HG02642 (cell line): ENCODE data around the gene ADGRE3.

Experiments
- ATAC-seq: cut with Tn5 transposase; IDR thresholded peaks from one replicate; pipeline ENCODE4 v1.9.1; 2021; ENCODE audit warnings: mild to moderate bottlenecking; ENCODE audit not compliant: unreplicated experiment, poor library complexity

ADGRE3 gene, protein sequence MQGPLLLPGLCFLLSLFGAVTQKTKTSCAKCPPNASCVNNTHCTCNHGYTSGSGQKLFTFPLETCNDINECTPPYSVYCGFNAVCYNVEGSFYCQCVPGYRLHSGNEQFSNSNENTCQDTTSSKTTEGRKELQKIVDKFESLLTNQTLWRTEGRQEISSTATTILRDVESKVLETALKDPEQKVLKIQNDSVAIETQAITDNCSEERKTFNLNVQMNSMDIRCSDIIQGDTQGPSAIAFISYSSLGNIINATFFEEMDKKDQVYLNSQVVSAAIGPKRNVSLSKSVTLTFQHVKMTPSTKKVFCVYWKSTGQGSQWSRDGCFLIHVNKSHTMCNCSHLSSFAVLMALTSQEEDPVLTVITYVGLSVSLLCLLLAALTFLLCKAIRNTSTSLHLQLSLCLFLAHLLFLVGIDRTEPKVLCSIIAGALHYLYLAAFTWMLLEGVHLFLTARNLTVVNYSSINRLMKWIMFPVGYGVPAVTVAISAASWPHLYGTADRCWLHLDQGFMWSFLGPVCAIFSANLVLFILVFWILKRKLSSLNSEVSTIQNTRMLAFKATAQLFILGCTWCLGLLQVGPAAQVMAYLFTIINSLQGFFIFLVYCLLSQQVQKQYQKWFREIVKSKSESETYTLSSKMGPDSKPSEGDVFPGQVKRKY

DNA sequence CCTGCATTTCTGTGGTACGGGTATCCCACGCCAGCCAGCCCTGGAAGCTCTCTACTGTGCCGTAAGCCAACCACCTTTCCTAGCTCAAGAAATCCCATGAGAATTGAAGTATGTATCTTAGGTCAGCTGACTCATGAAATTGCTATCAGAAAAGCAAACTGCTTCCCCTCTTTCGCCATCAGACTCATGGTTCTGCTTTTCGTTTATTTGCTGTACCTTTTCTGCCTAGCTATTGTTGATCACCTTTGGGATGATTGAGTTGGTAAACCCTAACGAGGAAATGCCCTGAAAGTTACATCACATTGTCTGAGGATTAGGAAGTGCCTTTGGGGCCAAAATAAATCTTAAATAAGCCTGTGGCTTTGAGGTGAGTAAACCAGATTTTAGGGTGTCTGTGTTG is at the start of gene ADGRE3:
TSS of gene ADGRE3 (minus strand) at position 81 of the 400 bp plus-strand sequence. CDS start at position 7, 74 bp downstream.
- no peak for ATAC-seq

DNA sequence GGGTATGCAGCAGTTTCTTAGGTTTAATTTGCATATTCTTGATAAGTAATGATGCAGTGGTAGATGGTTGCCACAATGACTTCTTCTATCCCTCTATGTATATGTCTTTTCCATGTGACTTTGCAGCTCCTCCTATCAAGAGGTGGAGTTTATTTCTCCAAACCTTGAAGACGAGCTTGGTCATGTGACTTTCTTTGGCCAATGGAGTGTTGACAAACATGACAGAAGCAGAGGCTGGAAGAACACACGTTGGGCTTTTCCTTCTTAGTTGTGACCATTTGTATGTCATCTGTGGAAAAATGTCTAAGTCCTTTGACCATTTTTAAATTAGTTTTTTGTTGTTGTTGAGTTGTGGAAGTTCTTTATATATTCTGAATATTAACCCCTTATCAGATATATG is 47.5 kb upstream of the ADGRE3 start:
- ATAC-seq, result no peak

DNA sequence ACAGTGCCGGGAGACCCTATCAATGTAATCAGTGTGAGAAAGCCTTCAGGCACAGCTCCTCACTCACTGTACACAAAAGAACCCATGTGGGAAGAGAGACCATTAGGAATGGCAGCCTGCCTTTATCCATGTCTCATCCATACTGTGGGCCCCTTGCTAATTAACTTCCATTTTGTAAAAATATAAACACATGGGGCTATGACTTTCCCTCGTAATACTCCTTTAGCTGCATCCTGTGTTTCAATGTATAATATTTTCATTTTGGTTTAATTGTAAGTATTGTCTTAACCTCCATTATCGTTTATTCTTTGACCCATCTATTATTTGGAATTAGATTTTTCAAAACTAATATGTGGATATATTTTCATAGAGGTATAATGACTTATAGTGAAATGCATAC is 44.5 kb upstream of the ADGRE3 start:
- ATAC-seq, result no peak

DNA sequence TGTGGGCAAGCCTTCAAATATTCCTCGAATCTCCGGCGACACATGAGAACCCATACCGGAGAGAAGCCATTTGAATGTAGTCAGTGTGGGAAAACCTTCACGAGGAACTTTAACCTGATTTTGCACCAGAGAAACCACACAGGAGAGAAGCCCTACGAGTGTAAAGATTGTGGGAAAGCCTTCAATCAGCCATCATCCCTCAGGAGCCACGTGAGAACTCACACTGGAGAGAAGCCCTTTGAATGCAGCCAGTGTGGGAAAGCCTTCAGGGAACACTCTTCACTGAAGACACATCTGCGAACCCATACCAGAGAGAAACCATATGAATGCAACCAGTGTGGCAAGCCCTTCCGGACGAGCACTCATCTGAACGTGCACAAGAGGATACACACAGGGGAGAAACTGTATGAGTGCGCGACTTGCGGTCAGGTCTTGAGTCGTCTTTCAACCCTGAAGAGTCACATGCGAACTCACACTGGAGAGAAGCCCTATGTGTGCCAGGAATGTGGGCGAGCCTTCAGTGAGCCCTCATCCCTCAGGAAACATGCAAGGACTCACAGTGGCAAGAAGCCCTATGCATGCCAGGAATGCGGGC is 44.0 kb upstream of the ADGRE3 start:
- no peak for ATAC-seq

DNA sequence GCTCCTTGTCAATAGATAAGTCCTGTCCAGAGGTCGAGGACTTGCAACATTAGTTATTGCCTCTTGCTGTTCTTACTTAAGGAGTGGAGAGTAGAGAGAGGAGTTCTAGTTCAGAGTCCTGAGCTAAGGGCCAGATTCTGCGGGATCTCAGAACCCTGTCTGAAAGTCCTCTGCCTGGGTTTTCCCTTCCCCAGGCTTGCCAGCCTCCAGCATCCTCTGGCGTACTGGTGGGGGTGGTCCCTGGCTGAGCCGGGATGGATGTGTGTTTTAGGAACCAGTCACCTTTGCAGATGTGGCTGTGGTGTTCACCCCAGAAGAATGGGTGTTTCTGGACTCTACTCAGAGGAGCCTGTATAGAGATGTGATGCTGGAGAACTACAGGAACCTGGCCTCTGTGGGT is 41.2 kb upstream of the ADGRE3 start:
- ATAC-seq, result no peak

DNA sequence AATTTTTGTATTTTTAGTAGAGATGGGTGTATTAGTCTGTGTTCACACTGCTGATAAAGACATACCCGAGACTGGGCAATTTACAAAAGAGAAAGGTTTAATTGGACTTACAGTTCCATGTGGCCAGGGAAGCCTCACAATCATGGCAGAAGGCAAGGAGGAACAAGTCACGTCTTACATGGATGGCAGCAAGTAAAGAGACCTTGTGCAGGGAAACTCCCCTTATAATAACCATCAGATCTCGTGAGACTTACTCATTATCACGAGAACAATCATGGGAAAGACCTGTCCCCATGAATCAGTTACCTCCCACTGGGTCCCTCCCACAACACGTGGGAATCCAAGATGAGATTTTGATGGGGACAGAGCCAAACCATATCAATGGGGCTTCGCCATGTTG is 29.8 kb upstream of the ADGRE3 start:
- ATAC-seq, result no peak

DNA sequence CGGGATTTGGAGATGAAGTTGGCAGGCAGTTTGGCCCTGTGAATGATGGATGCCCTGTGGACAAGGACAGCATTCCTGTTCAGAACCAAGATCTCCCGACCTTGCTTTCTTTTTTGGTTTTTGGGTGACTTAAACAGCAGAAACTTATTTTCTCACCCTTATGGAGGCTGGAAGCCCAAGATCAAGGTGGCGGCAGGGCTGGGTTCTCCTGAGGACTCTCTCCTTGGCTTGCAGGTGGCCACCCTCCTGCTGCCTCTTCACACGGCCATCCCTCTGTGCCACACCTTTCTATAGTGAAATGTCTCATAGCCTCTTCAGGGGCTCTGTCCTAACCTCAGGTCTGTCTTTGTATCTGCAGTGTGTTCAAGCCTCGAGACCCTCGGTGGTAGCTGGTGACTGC is 29.2 kb upstream of the ADGRE3 start:
- no peak for ATAC-seq

DNA sequence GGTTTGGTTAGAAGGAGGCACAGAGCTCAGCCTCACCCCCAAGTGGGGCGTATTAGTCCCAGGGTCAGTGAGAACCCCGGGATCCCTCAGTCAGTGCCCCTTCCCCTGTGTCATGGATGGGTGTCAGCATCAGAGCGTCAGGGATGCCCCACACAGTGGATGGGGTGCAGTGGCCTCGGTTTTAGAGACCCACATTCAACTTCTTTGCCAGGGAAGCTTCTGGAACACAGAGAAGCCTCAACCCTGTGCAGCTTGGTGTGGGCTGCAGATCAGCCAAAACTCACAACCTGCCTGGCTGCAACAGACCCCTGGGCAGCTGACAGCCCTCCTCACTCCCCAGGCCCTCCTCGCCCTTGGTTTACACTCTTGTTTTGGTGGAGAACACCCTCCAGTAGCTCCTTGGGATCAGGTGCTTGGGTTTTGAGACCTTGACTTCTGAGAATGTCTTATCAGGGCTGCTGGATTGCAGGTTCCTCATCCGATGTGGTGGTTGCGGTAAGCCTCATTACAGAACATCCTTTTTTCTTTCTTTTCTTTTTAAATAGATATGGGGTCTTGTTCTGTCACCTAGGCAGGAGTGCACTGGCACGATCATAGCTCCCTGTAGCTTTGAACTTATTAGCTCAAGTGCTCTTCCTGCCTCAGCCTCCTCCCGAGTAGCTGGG is 26.2 kb upstream of the ADGRE3 start:
- ATAC-seq, result no peak

DNA sequence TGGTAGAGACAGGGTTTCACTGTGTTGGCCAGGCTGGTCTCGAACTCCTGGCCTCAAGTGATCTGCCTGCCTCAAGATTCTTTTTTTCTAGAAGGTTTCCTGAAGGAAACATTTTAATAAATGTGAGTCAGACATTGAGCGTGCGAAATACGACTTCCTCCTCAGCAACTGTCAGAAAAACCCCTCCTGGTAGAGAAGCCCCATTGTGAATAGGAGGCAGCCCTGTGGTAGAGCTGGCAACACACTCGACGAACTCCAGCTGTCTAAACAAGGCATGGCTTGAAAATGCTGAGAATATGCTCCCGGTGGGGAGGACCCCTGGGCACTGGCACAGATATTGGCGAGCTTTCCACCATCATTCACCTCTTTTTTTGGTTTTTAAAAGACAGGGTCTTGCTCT is 25.0 kb upstream of the ADGRE3 start:
- ATAC-seq, result no peak

DNA sequence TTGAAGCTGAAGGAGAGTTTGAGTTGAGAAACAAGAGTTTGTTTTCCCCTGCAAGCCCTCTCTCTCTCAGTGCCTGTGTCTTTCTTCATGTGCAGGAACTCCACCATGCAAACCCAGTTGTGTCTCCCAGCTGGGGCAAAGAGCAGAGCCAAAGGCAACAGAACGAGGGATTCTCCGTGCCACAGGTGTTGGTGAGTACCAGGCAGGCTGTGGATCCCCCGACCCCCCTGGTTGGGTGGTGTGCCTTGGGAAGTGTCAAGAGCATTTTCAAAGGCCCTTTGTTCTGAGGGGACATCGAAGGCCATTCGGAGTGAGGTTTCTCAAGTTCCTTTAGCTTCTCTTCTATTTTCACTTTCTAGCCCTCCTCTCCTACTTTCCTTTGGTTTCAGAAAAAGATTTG is 20.8 kb upstream of the ADGRE3 start:
- ATAC-seq, result no peak

DNA sequence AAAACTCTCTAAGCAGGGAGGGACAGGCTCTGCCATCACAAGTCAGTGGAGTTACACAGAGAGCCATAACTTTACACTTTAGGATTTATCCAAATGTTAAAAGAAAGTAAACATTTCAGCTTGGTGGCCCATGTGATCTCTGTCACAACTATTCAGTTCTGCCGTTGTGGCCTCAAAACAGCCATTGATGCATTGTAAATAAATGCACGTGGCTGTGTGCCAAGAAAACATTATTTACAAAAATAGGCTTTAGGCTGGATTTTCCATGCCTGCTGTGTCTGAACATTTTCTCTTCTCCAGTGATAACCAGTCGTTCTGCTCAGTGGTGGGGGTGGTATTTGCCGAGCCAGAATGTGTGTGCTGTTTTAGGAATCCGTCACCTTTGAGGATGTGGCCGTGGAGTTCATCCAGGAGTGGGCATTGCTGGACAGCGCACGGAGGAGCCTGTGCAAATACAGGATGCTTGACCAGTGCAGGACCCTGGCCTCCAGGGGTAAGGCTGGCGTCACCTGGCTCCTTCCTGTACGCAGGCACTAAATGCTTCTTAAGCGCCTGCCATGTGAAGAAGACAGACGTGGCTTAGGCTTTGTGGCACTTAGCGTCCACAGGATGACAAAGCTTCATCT is 20.1 kb upstream of the ADGRE3 start:
- ATAC-seq, result no peak

DNA sequence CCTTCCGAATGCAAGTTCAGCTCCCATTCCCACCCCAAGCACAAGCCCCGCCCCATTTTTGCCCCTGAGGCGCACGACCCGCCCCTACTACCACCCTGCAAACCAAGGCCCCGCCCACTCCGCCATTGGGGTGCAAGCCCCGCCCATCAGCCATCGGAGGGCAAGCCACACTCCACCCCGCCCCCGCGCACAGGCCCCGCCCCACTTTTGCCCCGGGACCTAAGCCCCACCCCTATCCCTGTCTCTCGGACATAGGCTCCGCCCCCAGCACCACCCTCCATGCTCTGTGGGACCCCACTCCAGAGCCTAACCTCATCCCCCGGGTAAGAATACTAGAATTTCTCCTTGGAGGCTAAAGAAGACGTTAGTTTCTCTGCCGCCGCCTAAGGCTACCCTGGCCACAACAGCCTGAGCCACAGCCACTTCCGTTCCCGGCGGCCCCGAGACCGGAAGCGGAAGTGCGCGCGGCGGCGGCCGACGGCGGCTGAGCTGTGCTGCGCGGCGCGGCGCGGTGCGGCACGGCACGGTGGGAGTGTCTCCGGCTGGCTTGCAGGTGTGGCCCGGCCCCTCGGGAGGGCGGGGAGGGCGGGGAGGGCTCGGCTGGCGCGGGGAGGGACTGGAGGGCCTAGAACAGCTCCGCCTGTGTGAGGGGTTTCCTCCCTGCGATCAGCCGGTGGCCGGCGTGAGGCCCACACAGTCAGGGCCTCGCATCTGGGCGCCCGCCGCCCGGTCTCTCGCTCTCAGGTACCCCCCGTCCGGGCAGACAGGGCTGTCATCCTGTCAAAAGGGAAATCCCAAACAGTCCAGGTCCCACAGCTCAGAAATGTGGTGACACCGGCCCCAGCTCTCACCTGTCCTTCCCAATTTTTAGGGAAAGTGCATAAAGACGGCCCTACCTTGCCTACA is 15.2 kb upstream of the ADGRE3 start, which contains the start of gene ZNF333:
TSS of gene ZNF333 (plus strand) at position 451 of the 906 bp plus-strand sequence. CDS start 3,444 bp downstream, outside the sequence.
- ATAC-seq, result peak; percentile 95

DNA sequence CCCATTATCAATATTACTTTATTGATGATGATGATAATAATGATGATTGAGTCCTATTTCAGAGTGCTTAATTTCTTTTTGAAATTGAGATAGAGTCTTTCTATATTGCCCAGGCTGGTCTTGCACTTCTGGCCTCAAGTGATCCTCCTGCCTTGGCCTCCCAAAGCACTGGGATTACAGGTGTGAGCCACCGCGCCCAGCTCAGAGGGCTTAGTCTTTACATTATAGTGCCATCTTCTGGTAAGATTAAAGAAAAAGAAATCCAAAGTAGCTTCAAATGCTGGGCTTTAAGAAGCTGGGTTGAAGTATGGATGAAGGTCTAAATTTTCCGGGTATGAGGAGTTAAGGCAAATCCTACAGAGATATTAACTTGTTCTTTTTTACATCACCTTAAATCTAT is 11.8 kb upstream of the ADGRE3 start:
- no peak for ATAC-seq

DNA sequence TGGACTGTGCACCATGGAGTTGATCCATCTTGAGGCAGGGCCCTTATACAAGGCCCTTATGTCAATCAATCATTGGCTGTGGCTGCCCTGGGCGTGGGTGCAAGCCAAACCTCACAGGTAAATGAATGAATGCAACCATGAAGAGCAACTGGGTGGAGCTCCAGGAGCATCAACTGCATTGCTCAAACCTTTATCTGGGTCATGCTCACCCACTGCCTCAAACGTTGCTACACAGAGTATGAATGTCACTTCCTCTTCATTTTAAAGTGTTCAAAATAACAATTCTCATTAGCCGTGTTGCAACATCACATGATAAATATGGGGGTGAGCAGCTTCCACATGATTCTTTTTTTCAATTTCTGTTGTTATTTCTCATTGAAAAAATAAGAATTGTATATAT is 8.8 kb upstream of the ADGRE3 start:
- ATAC-seq, result no peak

DNA sequence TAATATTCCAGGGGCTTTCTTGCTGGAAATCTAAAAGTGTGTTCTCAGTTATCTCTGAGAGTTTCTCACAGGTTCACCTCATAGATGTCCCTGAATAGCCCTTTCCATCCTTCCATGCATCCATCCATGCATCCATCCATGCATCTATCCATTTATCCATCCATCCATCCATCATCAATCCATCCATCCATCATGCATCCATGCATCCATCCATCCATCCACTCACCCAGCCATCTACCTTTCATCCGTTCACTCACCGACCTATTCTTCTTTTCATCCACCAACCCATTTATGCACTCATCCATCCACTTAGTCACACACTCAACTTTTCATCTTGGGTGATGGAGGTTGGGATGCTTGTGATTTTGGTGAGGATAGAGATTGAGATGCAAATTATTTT is 7.4 kb upstream of the ADGRE3 start:
- no peak for ATAC-seq

DNA sequence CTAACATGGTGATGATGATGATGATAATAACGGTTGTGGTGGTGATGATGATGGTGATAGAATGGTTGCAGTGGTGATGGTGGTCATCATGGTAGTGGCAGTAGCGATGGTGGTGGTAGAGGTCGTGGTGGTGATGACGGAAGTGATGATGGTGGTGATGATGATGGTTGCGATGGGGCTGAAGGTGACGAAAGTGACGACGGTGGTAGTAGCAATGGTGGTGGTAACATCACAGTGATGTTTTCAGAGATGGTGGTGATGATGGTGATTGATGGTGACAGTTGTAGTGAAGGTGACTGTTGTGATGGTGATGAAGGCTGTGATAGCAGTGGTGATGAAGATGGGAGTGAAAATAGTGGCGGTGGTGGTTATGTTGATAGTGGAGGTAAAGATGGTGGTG is 3.6 kb upstream of the ADGRE3 start:
- ATAC-seq, result no peak

DNA sequence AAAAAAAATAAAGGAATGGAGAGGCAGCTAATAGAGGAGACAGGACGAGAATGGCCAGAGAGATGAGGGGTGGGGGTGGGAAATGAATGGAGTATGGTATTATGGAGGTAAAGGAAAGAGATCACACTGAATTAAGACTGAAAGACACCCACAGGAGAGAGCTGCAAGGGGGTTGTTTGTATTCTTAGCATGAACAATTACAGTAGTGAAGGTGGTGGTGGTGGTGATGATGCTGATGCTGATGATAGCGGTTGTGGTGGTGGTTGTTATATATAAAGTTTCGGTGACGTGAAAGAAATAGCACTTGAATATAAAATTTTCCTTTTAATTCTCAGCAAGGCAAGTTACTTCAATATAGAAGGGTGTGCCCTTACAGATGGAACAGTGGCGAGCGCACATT is 2.8 kb upstream of the ADGRE3 start:
- no peak for ATAC-seq

DNA sequence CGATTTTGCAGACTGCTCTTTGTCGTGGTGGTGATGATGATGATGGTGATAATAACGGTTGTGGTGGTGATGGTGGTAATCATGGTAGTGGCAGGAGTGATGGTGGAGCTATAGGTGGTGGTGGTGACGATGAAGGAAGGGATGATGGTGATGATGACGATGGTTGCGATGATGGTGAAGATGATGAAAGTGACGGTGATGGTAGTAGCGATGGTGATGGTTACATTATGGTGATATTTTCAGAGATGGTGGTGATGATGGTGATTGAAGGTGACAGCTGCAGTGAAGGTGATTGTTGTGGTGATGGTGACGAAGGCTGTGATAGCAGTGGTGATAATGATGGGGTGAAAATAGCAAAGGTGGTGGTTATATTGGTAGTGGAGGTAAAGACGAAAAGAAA is 2.1 kb upstream of the ADGRE3 start:
- no peak for ATAC-seq

DNA sequence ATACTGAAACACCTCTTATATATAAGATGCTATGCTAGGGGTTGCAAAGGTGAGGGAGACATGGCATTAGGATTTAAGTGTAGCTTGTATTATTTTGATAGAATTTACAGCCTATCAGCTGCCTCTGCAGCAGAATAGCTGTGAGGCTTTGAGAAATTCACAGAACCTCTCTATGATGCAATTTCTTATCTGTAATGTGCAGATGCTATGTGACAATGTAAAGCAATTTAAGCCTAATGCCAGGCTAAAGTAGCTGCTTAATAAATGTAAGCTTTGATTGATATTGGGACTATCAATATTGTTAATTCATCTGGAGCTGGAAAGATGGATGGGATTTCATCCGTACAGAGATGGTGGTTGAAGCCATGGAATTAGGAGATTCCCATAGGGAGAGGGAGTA is 1.6 kb downstream of the ADGRE3 start:
- ATAC-seq, result no peak
